Lung (tissue), 12 donors: ENCODE data around the gene AFAP1. TPM values are rescaled to one million over a fixed set of nuclear protein-coding genes. Genes with fewer than 3 reads are reported as not detected.
A peak's percentile ranks its signal among the peaks of the same experiment; 100 is the strongest.

ENCODE experiments used
- ATAC-seq: fragments of 200-7000 bp; cut with Tn5 transposase; one replicate; pipeline ENCODE4 v1.9.1; 2020; ENCODE audit warnings: moderate number of reproducible peaks; ENCODE audit not compliant: insufficient read depth, low FRiP score
- DNase-seq, 3 donors: peaks; one replicate each; pipeline ENCODE4 v3.0.0-alpha.2; 2013 to 2017
- H3K27ac ChIP-seq, 2 donors: one replicate each; pipeline ENCODE4 v1.5.1; 2013; ENCODE audit warnings: mild to moderate bottlenecking in 2 of 2, moderate library complexity in 2 of 2, control low read depth in 1 of 2, inconsistent platforms in 1 of 2, low read depth in 1 of 2, low read length in 1 of 2
- H3K27me3 ChIP-seq, 3 donors: one replicate each; pipeline ENCODE4 v1.5.1; 2013; ENCODE audit warnings: low read length in 2 of 3; ENCODE audit not compliant: control insufficient read depth in 3 of 3, insufficient read depth in 3 of 3
- H3K36me3 ChIP-seq, 4 donors: one replicate each; pipeline ENCODE4 v1.5.1; 2013; ENCODE audit warnings: low read length in 4 of 4, mild to moderate bottlenecking in 1 of 4, moderate library complexity in 1 of 4; ENCODE audit not compliant: control insufficient read depth in 4 of 4, insufficient read depth in 4 of 4
- H3K4me1 ChIP-seq, 5 donors: one replicate each; pipeline ENCODE4 v1.5.1; 2013; ENCODE audit warnings: low read length in 5 of 5, mild to moderate bottlenecking in 2 of 5, moderate library complexity in 1 of 5; ENCODE audit not compliant: control insufficient read depth in 5 of 5, insufficient read depth in 5 of 5
- H3K4me3 ChIP-seq: one replicate; pipeline ENCODE4 v1.5.1; 2013; ENCODE audit warnings: mild to moderate bottlenecking, control low read depth, moderate library complexity
- H3K9ac ChIP-seq, 2 donors: one replicate each; pipeline ENCODE4 v1.5.1; 2013; ENCODE audit warnings: low read length in 2 of 2, control low read depth in 1 of 2; ENCODE audit not compliant: insufficient read depth in 1 of 2
- H3K9me3 ChIP-seq, 4 donors: one replicate each; pipeline ENCODE4 v1.5.1; 2013; ENCODE audit warnings: low read length in 3 of 4, mild to moderate bottlenecking in 1 of 4, moderate library complexity in 1 of 4; ENCODE audit not compliant: control insufficient read depth in 4 of 4, insufficient read depth in 3 of 4
- WGBS, 2 donors: extraction: QIAGEN DNeasy Blood & Tissue Kit; methylation state at CpG; one replicate each; pipeline ENCODE4 v1.1.7; 2013; 5-methylcytosine and 5-hydroxymethylcytosine counted together
- polyA plus RNA-seq, 2 donors: library from polyadenylated mRNA; stranded (reverse); fragments of 200-250 nt; gene quantifications; one replicate each; pipeline ENCODE4 v1.2.1, GENCODE V29; 2013
- total RNA-seq, 2 donors: library from RNA; depleted of rRNA in 1 of 2; stranded (reverse); fragments of >200 nt in 1 of 2; gene quantifications; one replicate each; pipeline ENCODE4 v1.2.1, GENCODE V29; 2014 to 2021
- TF ChIP-seq, protein P1 (sequence below): IDR thresholded peaks from 2 replicates; pipeline ENCODE4 v1.5.1; 2012; ENCODE audit warnings: mild to moderate bottlenecking; ENCODE audit errors: control extremely low read depth, extremely low read depth
- donor health status: control.
- donor health status: control.
- donor health status: Bipolar disorder and iron deficiency.
- donor health status: healthy.
- donor health status: DM: yes; HTN: yes; CAD: no.

AFAP1 gene
- total and polyA plus RNA-seq, 4 donors: 5.3 to 34.1 (median 12.3) TPM

DNA sequence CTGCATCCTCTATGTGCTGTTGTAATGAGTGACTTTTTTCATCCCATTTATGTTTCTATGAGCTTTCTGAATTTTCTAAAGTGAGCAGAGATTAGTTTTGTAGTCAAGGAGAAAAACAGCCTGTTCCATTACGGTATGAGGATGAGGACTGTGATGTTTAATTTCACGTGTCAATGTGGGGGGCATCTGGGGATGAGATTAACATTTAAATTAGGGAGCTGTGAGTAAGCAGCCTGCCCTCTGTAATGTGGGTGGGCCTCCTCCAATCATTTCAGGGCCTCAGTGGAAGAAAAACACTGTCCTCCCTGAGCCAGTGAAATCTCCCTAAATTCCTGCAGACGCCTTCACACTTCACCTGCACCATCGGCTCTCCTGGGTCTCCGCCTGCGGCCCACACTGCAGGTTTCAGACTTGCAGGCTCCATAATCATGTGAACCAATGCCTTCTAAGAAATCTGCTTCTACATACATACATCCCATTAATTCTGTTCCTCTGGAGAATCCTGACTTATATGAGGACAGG, 121.7 kb downstream of the AFAP1 start:
- ATAC-seq (no peak), DNase-seq (peak in 1 of 3 donors; percentile 25)
- H3K27ac ChIP-seq: no peak overlapping the region
- peaks cover 3 to 21% (median 10%) of the 10 kb centered on the region in 4 donors for H3K36me3 ChIP-seq
- 91% methylated on average over 6 of the region's 6 CpGs for WGBS, 2 donors
- H3K4me1 ChIP-seq: peaks cover 3 to 29% (median 25%) of the 10 kb centered on the region in 5 donors
- no peaks in the 10 kb centered on the region for H3K9me3 ChIP-seq
- TF ChIP-seq, protein P1, sequence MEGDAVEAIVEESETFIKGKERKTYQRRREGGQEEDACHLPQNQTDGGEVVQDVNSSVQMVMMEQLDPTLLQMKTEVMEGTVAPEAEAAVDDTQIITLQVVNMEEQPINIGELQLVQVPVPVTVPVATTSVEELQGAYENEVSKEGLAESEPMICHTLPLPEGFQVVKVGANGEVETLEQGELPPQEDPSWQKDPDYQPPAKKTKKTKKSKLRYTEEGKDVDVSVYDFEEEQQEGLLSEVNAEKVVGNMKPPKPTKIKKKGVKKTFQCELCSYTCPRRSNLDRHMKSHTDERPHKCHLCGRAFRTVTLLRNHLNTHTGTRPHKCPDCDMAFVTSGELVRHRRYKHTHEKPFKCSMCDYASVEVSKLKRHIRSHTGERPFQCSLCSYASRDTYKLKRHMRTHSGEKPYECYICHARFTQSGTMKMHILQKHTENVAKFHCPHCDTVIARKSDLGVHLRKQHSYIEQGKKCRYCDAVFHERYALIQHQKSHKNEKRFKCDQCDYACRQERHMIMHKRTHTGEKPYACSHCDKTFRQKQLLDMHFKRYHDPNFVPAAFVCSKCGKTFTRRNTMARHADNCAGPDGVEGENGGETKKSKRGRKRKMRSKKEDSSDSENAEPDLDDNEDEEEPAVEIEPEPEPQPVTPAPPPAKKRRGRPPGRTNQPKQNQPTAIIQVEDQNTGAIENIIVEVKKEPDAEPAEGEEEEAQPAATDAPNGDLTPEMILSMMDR: no peak
- no peak overlapping the region for H3K9ac ChIP-seq
- no peak overlapping the region for H3K4me3 ChIP-seq
- no peaks in the 10 kb centered on the region for H3K27me3 ChIP-seq

DNA sequence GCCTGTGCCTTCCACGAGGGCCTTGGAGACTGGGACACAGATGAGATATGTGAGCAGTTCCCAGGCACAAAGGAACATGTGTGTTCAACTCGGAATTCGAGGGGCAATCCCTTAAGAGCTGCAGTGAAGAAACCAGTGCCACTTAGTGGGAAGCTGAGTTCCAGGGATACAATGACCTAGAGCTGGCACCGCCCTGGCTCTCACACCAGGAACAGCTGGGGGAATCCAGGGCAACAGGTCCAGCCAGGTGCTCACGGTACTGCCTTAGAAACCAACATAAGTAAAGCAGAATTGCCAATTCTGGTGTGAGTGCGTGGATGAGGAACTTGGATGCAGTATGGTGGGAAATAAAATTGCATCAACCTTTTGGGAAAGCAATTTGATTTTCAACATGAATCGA, 122.9 kb downstream of the AFAP1 start:
- no peak for ATAC-seq
- 78 to 79% methylated on average over 7 of the region's 7 CpGs for WGBS, 2 donors
- no peak overlapping the region for H3K4me3 ChIP-seq
- H3K4me1 ChIP-seq: peaks cover 3 to 33% (median 17%) of the 10 kb centered on the region in 5 donors
- no peak overlapping the region for H3K27ac ChIP-seq
- H3K9me3 ChIP-seq: no peaks in the 10 kb centered on the region
- no peak overlapping the region for H3K9ac ChIP-seq
- peak; percentile 38 to 67 (median 64) for DNase-seq
- H3K36me3 ChIP-seq: peaks cover 3 to 21% (median 10%) of the 10 kb centered on the region in 4 donors
- no peaks in the 10 kb centered on the region for H3K27me3 ChIP-seq
- TF ChIP-seq, protein P1: no peak

DNA sequence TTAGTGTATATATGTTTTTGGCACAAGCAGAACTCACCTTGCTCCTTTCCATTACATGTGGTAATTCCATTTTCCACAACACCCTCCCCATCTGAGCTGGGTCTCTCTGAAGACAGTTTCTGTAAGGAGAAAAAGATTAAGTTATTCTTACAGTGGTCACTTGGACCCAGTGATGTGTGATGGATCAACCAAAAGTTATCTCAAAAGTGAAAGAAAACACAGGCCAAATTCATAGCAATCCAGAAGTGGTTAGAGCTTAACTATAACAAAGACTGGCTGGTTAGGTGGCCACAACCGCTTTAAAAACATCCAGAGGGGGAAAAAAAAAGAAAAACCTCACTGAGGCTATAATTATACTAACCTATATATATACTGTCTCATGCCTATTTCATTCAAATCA, 123.7 kb downstream of the AFAP1 start:
- Histone ChIP-seq H3K27me3 (no peaks in the 10 kb centered on the region), H3K4me1 (peaks cover 4 to 38% (median 18%) of the 10 kb centered on the region in 5 donors), H3K9me3 (no peaks in the 10 kb centered on the region), H3K36me3 (peaks cover 3 to 21% (median 9%) of the 10 kb centered on the region in 4 donors), H3K9ac (no peak overlapping the region), H3K27ac (no peak overlapping the region), H3K4me3 (no peak overlapping the region)
- DNase-seq: no peak
- TF ChIP-seq, protein P1: no peak
- no peak for ATAC-seq
- 96 to 98% methylated on average over 1 of the region's 1 CpG for WGBS, 2 donors

DNA sequence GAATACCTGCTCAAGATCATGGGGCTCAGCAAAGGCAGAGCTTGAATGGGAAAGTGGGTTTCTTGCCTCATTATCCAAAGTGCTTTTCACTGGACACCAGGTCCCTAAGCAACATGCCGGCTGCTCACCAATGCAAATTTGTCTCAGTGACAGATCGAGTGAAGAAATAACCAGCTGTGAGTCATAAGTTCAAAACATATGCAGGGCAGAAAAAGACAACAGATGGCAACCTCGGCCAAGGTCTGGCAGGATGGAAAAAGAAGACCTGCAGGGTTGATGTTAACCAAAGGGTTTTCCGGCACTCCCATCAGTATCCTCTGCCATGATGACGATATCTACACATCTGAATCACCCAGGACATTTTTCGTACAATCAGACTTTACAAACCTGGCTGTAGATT, 124.1 kb downstream of the AFAP1 start:
- no peak overlapping the region for H3K9ac ChIP-seq
- ATAC-seq (no peak), DNase-seq (no peak)
- peaks cover 4 to 42% (median 22%) of the 10 kb centered on the region in 5 donors for H3K4me1 ChIP-seq
- H3K27ac ChIP-seq: no peak overlapping the region
- no peak overlapping the region for H3K4me3 ChIP-seq
- TF ChIP-seq, protein P1: no peak
- no peaks in the 10 kb centered on the region for H3K9me3 ChIP-seq
- WGBS, 2 donors: 90 to 94% methylated on average over 6 of the region's 6 CpGs
- peaks cover 3 to 21% (median 9%) of the 10 kb centered on the region in 4 donors for H3K36me3 ChIP-seq
- H3K27me3 ChIP-seq: no peaks in the 10 kb centered on the region
